Measurements from ENCODE around the gene CDKN1A.

- TF ChIP-seq CTCF (IDR thresholded peaks at IDR 0.05) (no peak), POLR2A (IDR thresholded peaks at IDR 0.05) (no peak)
These were observed 47.0 kb upstream of the CDKN1A start for GRCh38 chr6:36631326-36632011.

Measured in lower leg skin (tissue), 3 donors.